ENCODE data around the gene EIPR1.

DNA sequence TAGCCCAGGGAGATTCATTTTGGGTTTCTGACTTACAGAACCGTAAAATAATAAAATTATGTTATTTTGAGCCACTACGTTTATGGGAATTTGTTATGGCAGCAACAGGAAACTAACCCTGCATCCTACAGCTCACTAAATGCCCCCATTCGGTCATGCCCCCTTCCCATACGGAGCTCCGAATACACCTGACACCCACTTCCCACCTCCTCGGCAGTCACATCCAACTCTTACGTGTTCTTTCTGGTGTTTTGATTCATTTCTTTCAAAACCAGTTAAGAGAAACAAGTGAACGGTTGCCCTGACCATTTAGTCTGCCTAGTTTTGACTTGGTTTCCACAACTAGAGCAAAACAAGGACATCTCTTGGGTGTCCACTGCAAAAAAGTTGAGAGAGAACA lies 19.7 kb downstream of the EIPR1 start:
- no peak for TF ChIP-seq ZNF274 (IDR thresholded peaks at IDR 0.05; ENCODE audit: low read depth, low read length)
- TF ChIP-seq SUZ12 (IDR thresholded peaks at IDR 0.05; ENCODE audit: extremely low read depth, insufficient read depth, insufficient read length), result no peak
- TF ChIP-seq YY1 (IDR thresholded peaks at IDR 0.05; ENCODE audit: insufficient read depth, insufficient read length), result no peak
